C4-2B (cell line): Measurements from ENCODE around the gene PTPRT.

ENCODE experiments used
- ZFX ChIP-seq: fragments of 450-650 bp; IDR thresholded peaks from 2 replicates; pipeline ENCODE4 v1.6.1; 2017
- TF ChIP-seq, protein P1 (sequence below): fragments of 450-650 bp; conservative IDR thresholded peaks from 2 replicates; pipeline ENCODE4 v1.5.1; 2017; ENCODE audit warnings: mild to moderate bottlenecking

DNA sequence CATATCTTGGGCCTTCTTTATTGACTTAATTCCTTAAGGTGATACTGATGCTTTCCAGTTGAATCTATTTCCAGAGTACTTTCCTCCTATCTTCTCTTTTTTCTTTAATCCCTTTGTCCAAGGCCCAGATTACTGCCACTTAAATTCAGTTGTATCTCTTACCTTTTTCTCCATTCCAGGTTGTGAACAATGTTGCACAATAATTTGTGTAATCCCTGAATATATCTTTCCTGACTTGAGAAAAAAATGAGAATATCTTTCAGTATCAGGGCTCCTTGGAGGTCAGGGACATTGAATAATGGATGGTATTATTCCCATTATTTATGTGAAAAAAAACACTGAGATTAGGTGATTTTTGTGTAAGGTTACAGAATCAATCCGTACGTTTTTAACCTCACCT, 683.3 kb downstream of the PTPRT start:
- TF ChIP-seq ZFX, result no peak
- TF ChIP-seq, protein P1, sequence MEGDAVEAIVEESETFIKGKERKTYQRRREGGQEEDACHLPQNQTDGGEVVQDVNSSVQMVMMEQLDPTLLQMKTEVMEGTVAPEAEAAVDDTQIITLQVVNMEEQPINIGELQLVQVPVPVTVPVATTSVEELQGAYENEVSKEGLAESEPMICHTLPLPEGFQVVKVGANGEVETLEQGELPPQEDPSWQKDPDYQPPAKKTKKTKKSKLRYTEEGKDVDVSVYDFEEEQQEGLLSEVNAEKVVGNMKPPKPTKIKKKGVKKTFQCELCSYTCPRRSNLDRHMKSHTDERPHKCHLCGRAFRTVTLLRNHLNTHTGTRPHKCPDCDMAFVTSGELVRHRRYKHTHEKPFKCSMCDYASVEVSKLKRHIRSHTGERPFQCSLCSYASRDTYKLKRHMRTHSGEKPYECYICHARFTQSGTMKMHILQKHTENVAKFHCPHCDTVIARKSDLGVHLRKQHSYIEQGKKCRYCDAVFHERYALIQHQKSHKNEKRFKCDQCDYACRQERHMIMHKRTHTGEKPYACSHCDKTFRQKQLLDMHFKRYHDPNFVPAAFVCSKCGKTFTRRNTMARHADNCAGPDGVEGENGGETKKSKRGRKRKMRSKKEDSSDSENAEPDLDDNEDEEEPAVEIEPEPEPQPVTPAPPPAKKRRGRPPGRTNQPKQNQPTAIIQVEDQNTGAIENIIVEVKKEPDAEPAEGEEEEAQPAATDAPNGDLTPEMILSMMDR, result no peak
